Rectal smooth muscle tissue (tissue), 1 donor: ENCODE results near the gene PPP2R2D.
A peak's percentile ranks its signal among the peaks of the same experiment; 100 is the strongest.

Experiments used
- H3K27ac ChIP-seq: one replicate; pipeline ENCODE4 v1.7.0; 2013; ENCODE audit warnings: low read depth, low read length, inconsistent platforms
- H3K27me3 ChIP-seq: one replicate; pipeline ENCODE4 v1.7.0; 2013; ENCODE audit warnings: low read length; ENCODE audit not compliant: control insufficient read depth, insufficient read depth
- H3K36me3 ChIP-seq: one replicate; pipeline ENCODE4 v1.7.0; 2013; ENCODE audit warnings: low read length; ENCODE audit not compliant: control insufficient read depth, insufficient read depth
- H3K4me1 ChIP-seq: one replicate; pipeline ENCODE4 v1.7.0; 2013; ENCODE audit warnings: low read length; ENCODE audit not compliant: control insufficient read depth, insufficient read depth
- H3K4me3 ChIP-seq: one replicate; pipeline ENCODE4 v1.7.0; 2013; ENCODE audit warnings: low read length
- H3K9ac ChIP-seq: one replicate; pipeline ENCODE4 v1.7.0; 2013; ENCODE audit warnings: low read length

PPP2R2D gene

GRCh38 chr10:131930586-131931330 is 29.9 kb downstream of the PPP2R2D start:
- Histone ChIP-seq H3K36me3 (no peaks in the 10 kb centered on the region), H3K4me1 (peaks cover 5% of the 10 kb centered on the region), H3K4me3 (no peak overlapping the region), H3K27me3 (no peaks in the 10 kb centered on the region), H3K9ac (no peak overlapping the region), H3K27ac (peak overlapping the region; percentile 38)

GRCh38 chr10:131931981-131932380 is 31.2 kb downstream of the PPP2R2D start:
- Histone ChIP-seq H3K27ac (peak overlapping the region; percentile 38), H3K36me3 (no peaks in the 10 kb centered on the region), H3K27me3 (no peaks in the 10 kb centered on the region), H3K4me3 (no peak overlapping the region), H3K4me1 (peaks cover 5% of the 10 kb centered on the region), H3K9ac (no peak overlapping the region)

DNA sequence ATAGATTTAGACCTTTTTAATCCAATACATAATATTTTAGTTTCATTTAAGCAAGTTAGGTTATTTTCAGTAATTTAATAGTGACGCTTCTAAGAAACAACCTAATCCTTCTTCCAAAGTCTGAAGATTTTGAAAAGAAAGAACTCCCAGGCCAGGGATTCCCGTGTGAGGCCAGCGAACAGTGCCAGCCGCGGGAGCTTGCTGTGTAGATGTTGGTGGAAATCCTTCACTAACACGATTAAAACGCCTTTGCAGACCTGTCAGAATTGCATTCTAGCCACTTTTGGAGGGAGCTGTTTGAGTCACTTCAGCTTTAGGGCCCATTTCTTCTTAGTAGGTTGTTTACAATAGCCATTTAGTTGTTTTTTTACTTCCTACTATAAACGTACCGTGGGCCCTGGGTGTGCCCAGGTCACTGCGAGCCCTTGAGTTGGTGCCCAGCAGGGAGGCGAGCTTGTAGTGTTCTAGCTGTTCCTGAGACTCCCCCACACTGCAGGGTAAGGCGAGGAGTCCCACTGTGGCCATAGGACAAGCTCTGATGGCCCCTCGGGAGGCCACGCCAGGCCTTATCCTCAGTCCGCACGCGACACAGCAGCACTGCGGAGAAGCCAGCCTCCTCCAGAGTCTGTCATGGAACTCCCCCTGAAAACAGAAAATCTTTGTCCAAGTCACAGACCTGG is 32.3 kb downstream of the PPP2R2D start:
- no peaks in the 10 kb centered on the region for H3K27me3 ChIP-seq
- peak overlapping the region; percentile 21 for H3K27ac ChIP-seq
- H3K9ac ChIP-seq: no peak overlapping the region
- H3K36me3 ChIP-seq: no peaks in the 10 kb centered on the region
- no peak overlapping the region for H3K4me3 ChIP-seq
- peaks cover 5% of the 10 kb centered on the region for H3K4me1 ChIP-seq

DNA sequence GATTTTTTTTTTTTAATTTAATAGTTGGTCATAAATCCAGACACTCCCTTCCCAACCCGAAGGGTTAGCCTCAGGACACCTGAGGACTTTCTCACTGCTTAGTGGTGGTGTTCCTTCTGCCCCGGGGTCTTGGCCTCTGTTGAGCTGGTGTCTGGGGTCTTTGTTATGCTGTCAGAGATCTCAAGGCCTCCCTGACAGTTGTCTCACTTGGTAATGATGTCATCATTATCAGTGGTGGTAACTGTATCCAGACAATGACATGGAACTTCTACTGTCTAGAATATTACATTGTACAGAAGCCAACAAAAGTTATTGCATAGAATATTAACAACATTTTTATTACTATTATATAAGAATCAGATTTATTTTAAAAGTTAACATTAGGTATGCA is 32.9 kb downstream of the PPP2R2D start:
- H3K4me1 ChIP-seq: peaks cover 5% of the 10 kb centered on the region
- H3K36me3 ChIP-seq: no peaks in the 10 kb centered on the region
- H3K9ac ChIP-seq: no peak overlapping the region
- H3K27ac ChIP-seq: no peak overlapping the region
- H3K27me3 ChIP-seq: no peaks in the 10 kb centered on the region
- no peak overlapping the region for H3K4me3 ChIP-seq

- no peak overlapping the region for H3K4me3 ChIP-seq
- H3K36me3 ChIP-seq: no peaks in the 10 kb centered on the region
- H3K27me3 ChIP-seq: no peaks in the 10 kb centered on the region
- H3K27ac ChIP-seq: no peak overlapping the region
- no peak overlapping the region for H3K9ac ChIP-seq
- H3K4me1 ChIP-seq: peaks cover 5% of the 10 kb centered on the region
Measured at GRCh38 chr10:131934769-131935168, 34.0 kb downstream of the PPP2R2D start.

DNA sequence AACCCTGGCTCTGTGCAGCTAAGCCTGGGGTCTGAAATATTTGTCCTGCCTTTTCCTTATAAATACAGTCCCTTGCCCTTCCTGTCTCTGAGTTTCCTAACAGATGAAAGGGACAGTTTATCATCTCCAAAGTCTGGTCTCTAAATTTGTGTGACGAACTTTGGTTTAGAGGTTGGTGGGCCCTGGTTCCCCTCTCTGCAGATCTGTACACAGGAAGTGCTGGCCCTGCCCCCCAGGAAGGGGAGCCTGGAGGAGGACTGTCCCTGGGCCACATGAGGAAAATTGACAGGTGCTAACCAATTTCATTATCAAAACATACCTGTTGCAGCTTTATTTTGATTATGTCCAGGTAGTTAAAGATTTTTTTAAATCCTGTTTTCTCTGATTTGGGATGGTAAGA is 34.5 kb downstream of the PPP2R2D start:
- no peak overlapping the region for H3K9ac ChIP-seq
- H3K27ac ChIP-seq: no peak overlapping the region
- H3K4me1 ChIP-seq: peaks cover 5% of the 10 kb centered on the region
- no peaks in the 10 kb centered on the region for H3K27me3 ChIP-seq
- H3K4me3 ChIP-seq: no peak overlapping the region
- no peaks in the 10 kb centered on the region for H3K36me3 ChIP-seq

GRCh38 chr10:131936294-131936693 is 35.5 kb downstream of the PPP2R2D start:
- no peaks in the 10 kb centered on the region for H3K27me3 ChIP-seq
- no peak overlapping the region for H3K27ac ChIP-seq
- H3K4me1 ChIP-seq: peaks cover 3% of the 10 kb centered on the region
- no peak overlapping the region for H3K4me3 ChIP-seq
- H3K36me3 ChIP-seq: no peaks in the 10 kb centered on the region
- H3K9ac ChIP-seq: no peak overlapping the region

DNA sequence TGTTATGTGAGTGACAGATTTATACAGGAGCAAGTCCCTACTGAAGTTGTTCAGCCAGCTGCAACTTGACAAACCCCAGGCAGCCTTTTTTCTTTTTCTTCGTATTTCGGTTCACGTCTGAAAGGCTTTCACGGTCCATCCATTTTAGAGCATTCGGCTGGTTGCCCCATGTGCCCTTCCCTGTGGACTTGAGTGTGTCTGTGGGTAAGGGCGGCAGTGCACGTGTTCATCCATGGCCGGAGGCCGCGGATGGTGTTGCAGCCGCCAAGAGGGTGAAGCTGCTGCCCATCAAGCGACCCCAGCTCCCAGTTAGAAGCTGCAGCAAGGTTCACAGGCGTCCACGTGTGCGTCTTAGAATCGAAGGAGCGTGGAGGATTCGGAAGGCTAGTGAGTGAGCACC is 35.9 kb downstream of the PPP2R2D start:
- Histone ChIP-seq H3K36me3 (peaks cover 4% of the 10 kb centered on the region), H3K4me3 (no peak overlapping the region), H3K4me1 (peaks cover 3% of the 10 kb centered on the region), H3K27me3 (no peaks in the 10 kb centered on the region), H3K9ac (no peak overlapping the region), H3K27ac (no peak overlapping the region)

DNA sequence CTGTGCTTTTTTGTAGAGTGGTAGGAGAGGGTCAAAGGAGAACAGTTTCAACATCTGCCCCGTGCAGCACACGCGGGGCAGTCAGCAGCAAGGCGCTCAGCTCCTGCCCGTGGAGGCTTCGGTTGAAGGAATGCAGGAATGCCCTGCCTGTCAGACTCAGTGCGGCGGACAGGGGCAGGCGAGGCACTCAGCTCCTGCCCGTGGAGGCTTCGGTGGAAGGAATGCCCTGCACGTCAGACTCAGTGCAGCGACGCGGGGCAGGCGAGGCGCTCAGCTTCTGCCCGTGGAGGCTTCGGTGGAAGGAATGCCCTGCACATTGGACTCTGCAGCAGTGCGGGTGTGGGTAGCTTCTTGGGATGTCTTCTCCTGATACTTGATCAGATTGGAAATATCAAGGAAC is 37.0 kb downstream of the PPP2R2D start:
- H3K27ac ChIP-seq: no peak overlapping the region
- H3K9ac ChIP-seq: no peak overlapping the region
- no peaks in the 10 kb centered on the region for H3K27me3 ChIP-seq
- H3K36me3 ChIP-seq: peaks cover 4% of the 10 kb centered on the region
- no peak overlapping the region for H3K4me3 ChIP-seq
- peaks cover 3% of the 10 kb centered on the region for H3K4me1 ChIP-seq

DNA sequence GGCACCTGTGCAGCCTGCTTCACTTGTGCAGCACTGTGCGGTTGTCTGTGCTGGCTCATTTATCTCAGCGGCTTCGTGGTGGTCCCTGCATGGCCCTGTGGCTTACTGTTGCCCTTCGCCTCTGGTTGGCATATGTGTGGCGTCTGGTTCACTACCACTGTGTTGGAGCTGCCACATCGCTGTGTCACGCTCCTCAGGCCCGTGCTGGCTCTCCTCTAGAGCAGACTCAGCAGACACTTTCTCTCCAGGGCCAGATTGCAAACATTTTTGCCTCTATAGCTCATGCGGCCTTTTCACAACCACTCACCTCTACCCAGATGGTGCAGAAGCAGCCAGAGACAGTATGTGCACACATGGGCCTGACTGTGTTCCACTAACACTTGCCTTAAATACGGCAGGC is 37.9 kb downstream of the PPP2R2D start:
- H3K36me3 ChIP-seq: peaks cover 4% of the 10 kb centered on the region
- H3K4me3 ChIP-seq: no peak overlapping the region
- no peaks in the 10 kb centered on the region for H3K27me3 ChIP-seq
- H3K27ac ChIP-seq: no peak overlapping the region
- no peak overlapping the region for H3K9ac ChIP-seq
- no peaks in the 10 kb centered on the region for H3K4me1 ChIP-seq

DNA sequence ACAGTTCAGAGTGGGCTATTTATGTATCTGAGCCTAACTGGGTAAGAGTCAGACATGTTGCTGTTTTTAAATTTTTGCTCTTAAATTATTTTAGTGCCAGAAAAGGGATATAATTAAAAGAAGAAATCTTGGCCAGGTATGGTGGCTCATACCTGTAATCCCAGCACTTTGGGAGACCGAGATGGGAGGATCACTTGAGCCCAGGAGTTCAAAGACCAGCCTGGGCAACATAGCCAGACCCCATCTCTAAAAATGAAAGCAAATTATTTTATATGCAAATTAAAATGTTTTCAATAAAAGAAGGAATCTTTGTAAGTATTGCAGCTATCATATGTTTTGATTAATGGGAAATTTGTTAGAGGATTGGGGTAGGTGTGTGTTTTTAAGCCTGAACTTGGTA is 41.6 kb downstream of the PPP2R2D start:
- Histone ChIP-seq H3K9ac (no peak overlapping the region), H3K4me1 (no peaks in the 10 kb centered on the region), H3K27ac (no peak overlapping the region), H3K4me3 (no peak overlapping the region), H3K27me3 (no peaks in the 10 kb centered on the region), H3K36me3 (peaks cover 17% of the 10 kb centered on the region)

- Histone ChIP-seq H3K27ac (no peak overlapping the region), H3K27me3 (no peaks in the 10 kb centered on the region), H3K4me1 (no peaks in the 10 kb centered on the region), H3K4me3 (no peak overlapping the region), H3K9ac (no peak overlapping the region), H3K36me3 (peaks cover 22% of the 10 kb centered on the region)
Measured at GRCh38 chr10:131943021-131943814, 42.4 kb downstream of the PPP2R2D start.
